HG03442 (cell line): Measurements from ENCODE around the gene AOPEP.
"Not testable (repeated sequence)": the region's sequence is repeated elsewhere in the genome, so short reads cannot be mapped to it uniquely, and the experiment has no call there.

Experiments
- ATAC-seq: cut with Tn5 transposase; IDR thresholded peaks from one replicate; pipeline ENCODE4 v1.9.1; 2021; ENCODE audit warnings: mild to moderate bottlenecking, moderate library complexity; ENCODE audit not compliant: unreplicated experiment

Gene AOPEP

DNA sequence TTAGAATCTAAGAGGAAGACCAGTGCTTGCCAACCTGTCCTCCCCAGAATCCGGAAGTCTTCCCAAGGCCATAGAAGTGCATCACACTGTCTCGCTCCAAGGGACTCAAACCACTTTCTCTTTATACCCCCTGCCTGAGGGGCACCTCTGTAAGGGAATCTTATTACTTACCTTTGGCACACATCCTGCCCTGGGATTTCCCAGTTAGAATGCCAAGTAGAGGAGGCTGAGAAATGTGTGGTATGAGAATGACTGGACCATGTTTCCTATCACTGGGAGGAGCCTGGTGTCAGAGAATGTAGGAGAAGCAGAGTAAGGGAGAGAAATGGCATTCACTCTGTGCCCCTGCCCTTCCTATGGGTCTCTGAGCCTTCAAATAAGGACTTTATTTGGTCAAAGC lies 85.8 kb downstream of the AOPEP start:
- no peak for ATAC-seq

DNA sequence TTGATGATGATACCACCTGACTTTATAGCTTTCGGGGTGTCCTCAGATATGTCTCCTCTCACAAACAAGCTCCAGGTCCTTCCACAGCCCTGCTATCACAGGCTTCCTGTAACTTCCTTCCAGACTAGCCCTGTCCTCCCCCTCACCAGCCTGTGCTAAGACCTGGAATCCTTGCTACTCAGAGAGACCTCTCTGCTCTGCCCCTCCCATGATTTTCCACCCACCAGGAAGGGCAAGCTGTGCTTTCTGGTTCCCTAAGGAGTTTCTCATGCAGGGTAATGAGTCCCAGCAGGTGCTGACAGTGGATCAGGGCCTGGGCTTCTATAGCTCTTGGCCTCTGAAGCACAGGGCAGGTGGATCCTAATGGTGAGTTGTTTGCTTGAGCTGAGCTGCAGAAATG lies 86.9 kb downstream of the AOPEP start:
- no peak for ATAC-seq

GRCh38 chr9:94817291-94818177 lies 91.0 kb downstream of the AOPEP start:
- ATAC-seq: no peak

GRCh38 chr9:94818178-94818541 lies 91.7 kb downstream of the AOPEP start:
- no peak for ATAC-seq

DNA sequence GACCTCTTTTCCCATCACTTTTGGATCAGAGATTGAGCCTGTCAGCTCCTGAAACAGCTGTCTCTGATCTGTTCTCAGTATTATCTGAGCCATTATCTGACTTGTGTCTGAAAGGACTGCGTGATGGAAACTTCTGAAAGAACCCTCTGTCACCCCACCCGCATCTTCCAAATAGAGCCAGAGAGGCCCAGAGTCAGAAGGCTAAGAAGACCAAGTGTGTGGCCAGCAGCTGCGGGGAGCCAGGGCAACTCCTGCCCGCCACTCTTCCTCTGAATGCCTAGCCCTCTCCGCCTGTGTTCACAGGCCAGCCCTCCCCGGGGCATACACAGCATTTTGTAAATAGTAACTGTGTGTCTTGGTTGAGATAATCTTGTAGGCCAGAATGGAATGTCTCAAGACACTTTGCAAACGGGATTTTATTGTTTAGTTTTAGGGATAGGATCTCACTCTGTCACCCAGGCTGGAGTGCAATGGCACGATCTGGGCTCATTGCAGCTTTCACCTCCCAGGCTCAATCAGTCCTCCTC lies 92.7 kb downstream of the AOPEP start:
- ATAC-seq: no peak

GRCh38 chr9:94821098-94821887 lies 94.8 kb downstream of the AOPEP start:
- peak; percentile 68 for ATAC-seq

- no peak for ATAC-seq
These were observed 95.8 kb downstream of the AOPEP start for GRCh38 chr9:94822273-94822672.

GRCh38 chr9:94823710-94824109 lies 97.2 kb downstream of the AOPEP start:
- no peak for ATAC-seq

- no peak for ATAC-seq
These were observed 97.9 kb downstream of the AOPEP start for GRCh38 chr9:94824411-94824810.

- no peak for ATAC-seq
These were observed 98.6 kb downstream of the AOPEP start for GRCh38 chr9:94824913-94825610.

GRCh38 chr9:94825611-94825958 lies 99.1 kb downstream of the AOPEP start:
- ATAC-seq: no peak

GRCh38 chr9:94826044-94826443 lies 99.5 kb downstream of the AOPEP start:
- no peak for ATAC-seq

DNA sequence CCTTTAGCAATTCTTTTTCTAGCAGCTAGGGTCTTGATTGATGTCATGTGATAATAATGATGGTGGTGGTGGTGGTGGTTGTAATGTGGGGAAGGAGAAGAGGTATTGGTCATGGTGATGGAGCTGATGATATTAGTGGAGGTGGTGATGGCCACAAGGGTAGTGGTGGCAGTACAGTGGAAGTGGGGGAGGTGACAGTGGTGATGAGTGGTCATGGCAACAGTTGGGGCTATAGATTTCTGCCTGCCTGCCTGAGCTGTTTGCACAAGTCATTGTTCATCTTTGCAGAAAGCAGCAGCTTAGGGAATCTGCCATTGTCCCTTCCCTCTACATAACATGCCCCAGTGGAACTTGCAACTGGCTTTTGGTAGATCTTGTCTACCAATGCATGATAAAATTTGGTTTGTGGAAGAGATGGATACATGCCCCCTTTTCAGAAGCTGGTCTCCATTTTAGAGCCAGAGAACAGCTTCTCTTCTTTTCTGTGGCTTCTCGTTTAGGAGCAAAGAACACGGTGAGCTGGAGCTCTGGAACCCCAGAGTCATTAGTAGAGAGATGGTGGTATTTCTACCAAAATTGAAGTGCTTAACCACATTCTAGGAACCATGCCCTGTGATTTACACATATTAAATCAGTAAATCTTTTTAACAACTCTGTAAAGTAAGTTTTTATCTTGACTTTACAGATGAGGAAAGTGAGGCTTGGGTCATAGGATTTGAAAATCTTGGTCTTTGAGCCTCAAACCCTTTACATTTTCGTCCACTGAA lies 100.3 kb downstream of the AOPEP start:
- ATAC-seq: no peak

DNA sequence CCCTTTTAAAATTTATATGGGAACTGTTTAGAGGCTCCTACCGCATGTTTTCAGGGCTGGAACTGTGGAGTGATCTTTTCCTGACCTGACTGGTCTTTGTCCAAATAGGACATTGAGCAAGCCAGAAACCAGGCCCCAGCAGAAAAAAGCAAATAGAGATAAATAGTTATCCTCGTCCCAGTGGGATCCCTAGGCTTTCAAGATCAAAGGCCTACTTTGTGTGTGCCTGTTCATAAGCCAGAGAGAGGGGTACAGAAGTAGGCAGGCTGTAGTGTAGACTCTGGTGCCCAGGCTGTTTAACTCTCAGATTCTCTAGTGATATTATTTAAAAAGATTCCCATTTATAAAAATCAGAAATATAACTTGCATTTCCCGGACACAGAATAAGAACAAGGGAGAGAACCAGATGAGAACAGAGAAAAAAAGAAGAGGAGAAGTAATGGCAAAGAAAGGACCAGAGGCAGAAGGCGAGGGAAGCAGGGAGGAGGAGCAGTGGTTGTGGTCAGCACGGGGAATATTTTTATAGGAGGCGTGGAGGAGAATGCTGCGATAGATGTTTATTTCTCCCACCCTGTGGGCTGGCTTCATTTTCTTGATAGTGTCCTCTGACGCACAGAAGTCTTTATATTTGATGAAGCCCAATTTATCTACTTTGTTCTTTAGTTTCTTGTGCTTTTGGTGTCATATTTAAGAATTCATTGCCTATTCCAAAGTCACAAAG lies 101.2 kb downstream of the AOPEP start:
- ATAC-seq: no peak

DNA sequence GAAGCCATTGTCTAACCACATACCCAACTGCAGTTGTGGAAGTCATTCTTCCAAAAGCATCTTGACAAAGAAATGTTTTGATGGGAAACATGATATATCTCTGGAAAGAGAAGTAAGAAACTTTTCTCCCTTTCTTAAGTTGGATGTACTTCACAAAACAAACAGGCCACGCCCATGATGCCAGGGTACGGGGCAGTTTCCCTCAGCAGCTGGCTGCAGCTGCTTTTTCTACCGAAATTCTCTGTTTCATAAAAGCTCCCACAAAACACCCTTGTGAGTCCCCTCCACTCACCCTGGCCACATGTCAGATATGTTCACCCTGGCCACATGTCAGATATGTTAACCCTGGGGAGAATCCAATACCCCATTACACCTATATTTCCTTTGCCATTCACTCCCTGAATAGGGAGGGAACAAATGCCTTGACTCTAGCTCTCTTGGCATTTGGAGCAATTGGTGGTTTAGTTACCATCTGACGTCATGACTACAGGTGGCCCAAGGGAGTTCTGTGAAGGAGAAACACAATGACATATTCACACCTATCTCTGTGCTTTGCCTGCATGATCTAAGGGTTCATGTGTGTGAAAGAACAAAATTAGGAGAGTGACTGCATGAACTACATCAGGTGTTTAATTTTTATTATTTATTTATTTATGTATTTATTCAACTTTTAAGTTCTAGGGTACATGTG lies 103.0 kb downstream of the AOPEP start:
- ATAC-seq: no peak

- not testable (repeated sequence) for ATAC-seq
These were observed 103.6 kb downstream of the AOPEP start for GRCh38 chr9:94830071-94830604.

GRCh38 chr9:94833802-94834201 lies 107.3 kb downstream of the AOPEP start:
- no peak for ATAC-seq

DNA sequence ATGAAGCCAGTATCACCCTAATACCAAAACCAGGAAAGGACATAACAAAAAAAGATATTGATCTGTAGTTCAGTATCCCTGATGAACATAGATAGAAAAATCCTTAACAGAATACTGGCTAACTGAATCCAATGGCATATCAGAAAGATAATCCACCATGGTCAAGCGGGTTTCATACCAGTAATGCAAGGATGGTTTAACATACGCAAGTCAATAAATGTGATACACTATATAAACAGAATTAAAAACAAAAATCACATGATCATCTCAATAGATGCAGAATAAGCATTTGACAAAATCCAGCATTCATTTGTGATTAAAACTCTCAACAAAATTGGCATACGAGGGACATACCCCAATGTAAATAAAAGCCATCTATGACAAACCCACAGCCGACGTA lies 110.9 kb downstream of the AOPEP start:
- no peak for ATAC-seq

DNA sequence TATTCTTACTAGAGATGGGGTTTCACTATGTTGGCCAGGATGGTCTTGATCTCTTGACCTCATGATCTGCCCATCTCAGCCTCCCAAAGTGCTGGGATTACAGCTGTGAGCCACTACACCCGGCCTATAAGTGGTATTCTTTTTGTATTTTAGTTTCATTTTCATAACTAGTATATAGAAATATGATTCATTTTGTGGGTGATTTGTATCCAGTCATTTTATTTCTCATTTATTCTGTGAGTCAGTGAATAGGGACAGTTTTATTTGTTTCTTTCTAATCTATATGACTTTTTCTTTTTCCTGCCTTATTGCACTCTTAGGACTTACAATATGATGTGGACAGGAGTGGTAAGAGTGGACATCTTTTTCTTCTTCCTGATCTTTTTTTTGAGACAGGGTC lies 112.9 kb downstream of the AOPEP start:
- no peak for ATAC-seq
